Tibial nerve (tissue), 4 donors: ENCODE measurements around the gene RASGRP3. TPM values are rescaled to one million over a fixed set of nuclear protein-coding genes. Genes with fewer than 3 reads are reported as not detected.

Experiments used
- DNase-seq, 2 donors: peaks; one replicate each; pipeline ENCODE4 v3.0.0-alpha.2; 2019; ENCODE audit warnings: low spot score in 2 of 2
- H3K27ac ChIP-seq, 4 donors: fragments of 200-600 bp; sonication (generic) in 3 of 4; one replicate each; pipeline ENCODE4 v1.5.1; 2017 to 2019; ENCODE audit warnings: mild to moderate bottlenecking in 1 of 4
- H3K27me3 ChIP-seq, 2 donors: fragments of 200-600 bp; sonication (generic) in 1 of 2; one replicate each; pipeline versions ENCODE4 v1.5.1 to v1.6.0; 2017 to 2019
- H3K36me3 ChIP-seq, 3 donors: fragments of 200-600 bp; sonication (generic); one replicate each; pipeline ENCODE4 v1.5.1; 2018 to 2019
- H3K4me1 ChIP-seq, 4 donors: fragments of 200-600 bp; sonication (generic) in 3 of 4; one replicate each; pipeline ENCODE4 v1.5.1; 2017 to 2019
- H3K4me3 ChIP-seq, 4 donors: fragments of 200-600 bp; sonication (generic) in 3 of 4; one replicate each; pipeline ENCODE4 v1.5.1; 2017 to 2019; ENCODE audit warnings: mild to moderate bottlenecking in 1 of 4, moderate library complexity in 1 of 4
- H3K9me3 ChIP-seq, 4 donors: fragments of 200-600 bp; sonication (generic) in 3 of 4; one replicate each; pipeline ENCODE4 v1.5.1; 2017 to 2019
- EP300 ChIP-seq, 2 donors: sonication (generic); formaldehyde crosslinking; IDR thresholded peaks; one replicate each; pipeline ENCODE4 v1.6.1; 2017; ENCODE audit warnings: antibody characterized with exemption in 2 of 2, mild to moderate bottlenecking in 1 of 2
- POLR2A ChIP-seq, 2 donors: fragments of 450-650 bp; IDR thresholded peaks; one replicate each; pipeline ENCODE4 v1.6.1; 2017; ENCODE audit warnings: antibody characterized with exemption in 2 of 2, mild to moderate bottlenecking in 2 of 2, moderate library complexity in 2 of 2
- WGBS, 2 donors: methylation state at CpG; one replicate each; pipeline ENCODE4 v1.1.5; 2018; 5-methylcytosine and 5-hydroxymethylcytosine counted together
- total RNA-seq, 4 donors: library from RNA; depleted of rRNA; stranded (reverse); fragments of >200 nt; gene quantifications; one replicate each; pipeline ENCODE4 v1.1.0, GENCODE V29; 2016
- TF ChIP-seq, protein P1 (sequence below), 5 experiments: fragments of 200-600 bp in 3 of 5; fragments of 450-650 bp in 2 of 5; sonication (generic) in 3 of 5; IDR thresholded peaks; one replicate each; pipeline ENCODE4 v1.5.1; 2016 to 2019; ENCODE audit warnings: antibody characterized with exemption in 5 of 5, mild to moderate bottlenecking in 3 of 5, moderate library complexity in 2 of 5

RASGRP3 gene
- total RNA-seq, 4 donors from 2014 or later, result 2.4 to 5.4 (median 3.9) TPM

- WGBS, 2 donors, result 76 to 79% methylated on average over 3 of the region's 3 CpGs
- Histone ChIP-seq H3K9me3 (no peaks in the 10 kb centered on the region), H3K4me3 (no peak overlapping the region), H3K27ac (no peak overlapping the region), H3K36me3 (peaks cover 0 to 19% (median 0%) of the 10 kb centered on the region in 3 donors), H3K27me3 (no peaks in the 10 kb centered on the region), H3K4me1 (peaks cover 0 to 3% (median 0%) of the 10 kb centered on the region in 4 donors)
- TF ChIP-seq, protein P1, sequence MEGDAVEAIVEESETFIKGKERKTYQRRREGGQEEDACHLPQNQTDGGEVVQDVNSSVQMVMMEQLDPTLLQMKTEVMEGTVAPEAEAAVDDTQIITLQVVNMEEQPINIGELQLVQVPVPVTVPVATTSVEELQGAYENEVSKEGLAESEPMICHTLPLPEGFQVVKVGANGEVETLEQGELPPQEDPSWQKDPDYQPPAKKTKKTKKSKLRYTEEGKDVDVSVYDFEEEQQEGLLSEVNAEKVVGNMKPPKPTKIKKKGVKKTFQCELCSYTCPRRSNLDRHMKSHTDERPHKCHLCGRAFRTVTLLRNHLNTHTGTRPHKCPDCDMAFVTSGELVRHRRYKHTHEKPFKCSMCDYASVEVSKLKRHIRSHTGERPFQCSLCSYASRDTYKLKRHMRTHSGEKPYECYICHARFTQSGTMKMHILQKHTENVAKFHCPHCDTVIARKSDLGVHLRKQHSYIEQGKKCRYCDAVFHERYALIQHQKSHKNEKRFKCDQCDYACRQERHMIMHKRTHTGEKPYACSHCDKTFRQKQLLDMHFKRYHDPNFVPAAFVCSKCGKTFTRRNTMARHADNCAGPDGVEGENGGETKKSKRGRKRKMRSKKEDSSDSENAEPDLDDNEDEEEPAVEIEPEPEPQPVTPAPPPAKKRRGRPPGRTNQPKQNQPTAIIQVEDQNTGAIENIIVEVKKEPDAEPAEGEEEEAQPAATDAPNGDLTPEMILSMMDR (IDR thresholded peaks at IDR 0.05), result no peak
- TF ChIP-seq EP300 (IDR thresholded peaks at IDR 0.05), result no peak
- TF ChIP-seq POLR2A (IDR thresholded peaks at IDR 0.05), result no peak
- no peak for DNase-seq
Measured at GRCh38 chr2:33559328-33559727, 82.9 kb downstream of the RASGRP3 start.

DNA sequence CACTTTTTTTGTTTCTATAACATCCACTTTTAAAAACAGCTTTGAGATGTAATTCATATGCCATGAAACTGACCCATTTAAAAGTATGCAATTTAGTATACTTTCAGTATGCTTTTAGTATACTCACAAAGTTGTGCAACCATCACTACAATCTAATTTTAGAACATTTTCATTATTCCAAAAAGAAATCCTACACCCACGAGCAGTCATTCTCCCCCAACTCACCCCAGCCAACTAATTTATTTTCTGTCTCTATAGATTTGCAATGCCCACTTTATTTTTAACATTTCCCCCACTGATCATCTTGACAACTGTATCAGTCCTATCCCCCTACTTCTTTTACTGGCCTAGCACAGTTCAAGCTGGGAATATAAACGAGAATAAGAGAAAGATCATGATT is 83.6 kb downstream of the RASGRP3 start:
- Histone ChIP-seq H3K4me1 (peaks cover 0 to 3% (median 0%) of the 10 kb centered on the region in 4 donors), H3K9me3 (no peaks in the 10 kb centered on the region), H3K4me3 (no peak overlapping the region), H3K27me3 (no peaks in the 10 kb centered on the region), H3K27ac (no peak overlapping the region), H3K36me3 (peaks cover 0 to 19% (median 0%) of the 10 kb centered on the region in 3 donors)
- no peak for TF ChIP-seq POLR2A (IDR thresholded peaks at IDR 0.05)
- no peak for TF ChIP-seq EP300 (IDR thresholded peaks at IDR 0.05)
- TF ChIP-seq, protein P1 (IDR thresholded peaks at IDR 0.05), result no peak
- 54% methylated on average over 2 of the region's 2 CpGs for WGBS, 2 donors
- DNase-seq, result no peak

DNA sequence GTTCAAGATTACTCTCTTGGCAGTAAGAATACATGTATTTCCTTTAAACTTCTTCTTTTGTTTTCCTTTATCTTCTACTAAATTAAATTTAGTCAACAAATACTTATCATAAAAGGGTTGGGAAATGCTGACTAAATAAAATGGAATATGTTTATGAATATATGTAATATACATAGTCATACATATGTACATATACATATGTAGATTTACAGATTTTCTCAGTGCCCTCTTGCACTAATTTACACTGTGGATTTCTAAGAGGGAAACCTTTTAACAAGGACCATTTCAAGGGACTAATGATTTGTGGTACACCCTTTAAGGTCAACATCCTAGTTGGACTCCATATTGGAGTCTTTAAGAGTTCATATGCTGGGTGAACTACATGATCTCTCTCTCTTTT is 85.4 kb downstream of the RASGRP3 start:
- no peaks in the 10 kb centered on the region for H3K9me3 ChIP-seq
- no peak for DNase-seq
- no peaks in the 10 kb centered on the region for H3K4me1 ChIP-seq
- H3K36me3 ChIP-seq, result peaks cover 0 to 19% (median 0%) of the 10 kb centered on the region in 3 donors
- H3K27ac ChIP-seq, result no peak overlapping the region
- H3K27me3 ChIP-seq, result no peaks in the 10 kb centered on the region
- TF ChIP-seq POLR2A (IDR thresholded peaks at IDR 0.05), result no peak
- no peak for TF ChIP-seq EP300 (IDR thresholded peaks at IDR 0.05)
- TF ChIP-seq, protein P1 (IDR thresholded peaks at IDR 0.05), result no peak
- H3K4me3 ChIP-seq, result no peak overlapping the region

DNA sequence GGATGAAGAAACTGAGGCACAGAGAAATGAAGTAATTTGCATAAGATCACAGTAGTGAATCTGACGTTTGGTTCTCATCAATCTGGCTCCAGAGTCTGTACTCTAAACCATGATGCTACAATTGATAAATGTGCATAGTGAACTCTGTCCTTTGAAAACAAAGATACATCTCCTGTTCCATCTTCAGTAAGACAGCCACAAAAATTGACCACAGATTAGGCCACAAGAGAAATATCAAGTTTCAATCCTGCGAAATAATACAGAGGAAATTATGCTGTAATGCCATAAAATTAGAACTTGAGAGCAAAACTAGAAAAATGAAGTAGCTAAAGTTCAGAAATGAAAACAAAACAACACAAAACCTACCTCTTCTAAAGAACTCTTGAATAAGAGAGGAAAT is 94.2 kb downstream of the RASGRP3 start:
- no peak for DNase-seq
- Histone ChIP-seq H3K27ac (no peak overlapping the region), H3K9me3 (no peaks in the 10 kb centered on the region), H3K27me3 (no peaks in the 10 kb centered on the region), H3K4me1 (no peaks in the 10 kb centered on the region), H3K36me3 (no peaks in the 10 kb centered on the region), H3K4me3 (no peak overlapping the region)
- WGBS, 2 donors, result 67 to 75% methylated on average over 2 of the region's 2 CpGs
- TF ChIP-seq, protein P1 (IDR thresholded peaks at IDR 0.05), result no peak
- no peak for TF ChIP-seq POLR2A (IDR thresholded peaks at IDR 0.05)
- TF ChIP-seq EP300 (IDR thresholded peaks at IDR 0.05), result no peak

DNA sequence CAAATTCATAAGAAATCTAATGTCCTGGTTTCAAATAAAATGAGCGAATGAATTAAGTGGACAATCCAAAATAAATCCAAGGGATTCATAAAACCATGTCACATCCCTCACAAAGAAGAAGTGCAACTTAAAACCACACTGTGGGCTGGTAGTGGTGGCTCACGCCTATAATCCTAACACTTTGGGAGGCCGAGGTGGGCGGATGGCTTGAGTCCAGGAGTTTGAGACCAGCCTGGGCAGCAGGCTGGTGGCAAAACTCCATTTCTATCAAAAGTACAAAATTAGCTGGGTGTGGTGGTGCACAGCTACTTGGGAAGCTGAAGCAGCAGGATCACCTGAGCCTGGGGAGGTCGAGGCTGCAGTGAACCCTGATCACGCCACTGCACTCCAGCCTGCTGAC is 97.2 kb downstream of the RASGRP3 start:
- WGBS, 2 donors, result 92 to 94% methylated on average over 6 of the region's 6 CpGs
- H3K4me1 ChIP-seq, result no peaks in the 10 kb centered on the region

More for the DNA sequence above, 97.2 kb downstream of the RASGRP3 start:
- DNase-seq, result no peak
- no peak for TF ChIP-seq POLR2A (IDR thresholded peaks at IDR 0.05)
- TF ChIP-seq EP300 (IDR thresholded peaks at IDR 0.05), result no peak
- TF ChIP-seq, protein P1 (IDR thresholded peaks at IDR 0.05), result no peak
- Histone ChIP-seq H3K4me3 (no peak overlapping the region), H3K27me3 (no peaks in the 10 kb centered on the region), H3K27ac (no peak overlapping the region), H3K9me3 (no peaks in the 10 kb centered on the region), H3K36me3 (no peaks in the 10 kb centered on the region)
